Fibroblast of skin of abdomen (primary cell): ENCODE data around the gene SALL1.

ENCODE experiments used
- DNase-seq: peaks from one replicate; pipeline ENCODE4 v3.0.0-alpha.2; 2013

Gene SALL1

GRCh38 chr16:51140112-51140511 is 11.0 kb downstream of the SALL1 start:
- DNase-seq = no peak

GRCh38 chr16:51139568-51139967 is 11.5 kb downstream of the SALL1 start:
- no peak for DNase-seq

GRCh38 chr16:51138178-51138577 is 12.9 kb downstream of the SALL1 start:
- DNase-seq = no peak

GRCh38 chr16:51137097-51137496 is 14.0 kb downstream of the SALL1 start:
- DNase-seq = no peak

- DNase-seq = no peak
Observed at GRCh38 chr16:51134876-51135275, 16.2 kb downstream of the SALL1 start.

GRCh38 chr16:51134269-51134812 is 16.7 kb downstream of the SALL1 start:
- DNase-seq = no peak

- DNase-seq = no peak
Observed at GRCh38 chr16:51133688-51134087, 17.4 kb downstream of the SALL1 start.

GRCh38 chr16:51133183-51133582 is 17.9 kb downstream of the SALL1 start:
- no peak for DNase-seq

DNA sequence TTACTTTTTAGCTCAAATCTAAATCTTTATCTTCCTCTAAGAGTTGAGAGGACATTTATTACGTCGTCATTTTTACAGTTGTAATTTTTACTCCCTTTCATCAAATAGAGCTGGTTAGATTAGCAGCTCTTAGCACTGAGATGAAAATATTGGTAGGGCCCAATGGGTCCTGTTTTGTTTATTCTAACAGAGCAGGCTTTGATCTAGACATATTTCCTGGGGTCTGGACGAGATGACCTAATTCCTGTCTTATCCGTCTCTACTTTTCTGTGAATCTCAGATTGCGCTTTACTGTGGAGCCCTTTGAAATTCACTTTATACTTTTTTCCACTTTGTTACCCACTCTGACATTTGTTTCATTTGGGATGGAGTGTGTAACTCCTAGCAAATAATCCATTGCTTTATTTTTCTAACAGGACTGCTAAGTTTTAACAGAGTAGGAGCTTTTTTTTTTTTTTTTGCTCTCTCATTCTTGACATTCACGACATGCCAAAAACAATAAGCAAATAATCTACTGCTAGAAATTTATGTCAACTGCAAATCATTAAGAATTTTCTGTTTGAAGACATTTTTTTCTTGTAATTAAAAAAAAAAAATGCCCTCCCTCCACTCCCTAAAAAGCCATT is 18.5 kb downstream of the SALL1 start:
- no peak for DNase-seq

DNA sequence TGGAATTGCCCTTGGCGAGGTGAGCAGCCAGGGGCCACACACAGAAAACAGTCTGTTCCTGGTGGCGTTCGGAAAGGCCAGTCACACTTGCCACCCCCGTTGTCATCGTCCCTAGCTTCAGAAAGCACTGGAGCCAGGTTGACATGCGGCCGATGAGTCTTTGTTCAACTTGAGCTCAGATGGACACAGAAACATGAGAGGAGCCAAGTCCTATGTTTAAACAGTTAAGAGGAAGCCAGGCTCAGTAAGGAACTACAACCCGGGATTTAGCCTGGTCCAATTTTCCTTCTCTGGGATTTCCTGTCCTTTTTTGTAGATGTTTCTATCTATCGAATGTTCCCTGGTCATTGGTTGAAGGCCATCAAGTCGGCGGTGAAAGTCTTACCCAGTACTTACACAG is 19.5 kb downstream of the SALL1 start:
- no peak for DNase-seq

GRCh38 chr16:51129105-51129504 is 22.0 kb downstream of the SALL1 start:
- DNase-seq = no peak

GRCh38 chr16:51125992-51126391 is 25.1 kb downstream of the SALL1 start:
- no peak for DNase-seq

DNA sequence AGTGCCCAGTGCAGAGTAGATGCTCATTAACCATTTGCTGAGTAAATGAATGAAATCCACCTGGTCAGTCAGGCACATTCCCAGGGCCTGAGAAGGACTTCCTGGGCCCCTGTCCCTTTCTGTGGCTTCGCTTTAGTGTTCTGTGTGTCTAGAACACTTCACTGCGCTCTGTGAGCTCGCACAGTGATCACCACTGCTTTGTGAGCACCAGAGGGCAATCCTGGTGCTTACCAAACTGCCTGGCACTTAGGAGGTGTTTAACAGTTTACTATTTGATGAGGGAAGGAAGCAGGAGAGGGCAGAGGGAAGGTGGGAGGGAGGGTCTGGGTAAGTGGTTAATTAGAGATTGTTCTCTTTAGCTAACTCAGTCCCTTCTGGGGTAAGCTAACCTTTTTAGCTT is 26.2 kb downstream of the SALL1 start:
- no peak for DNase-seq

- no peak for DNase-seq
Observed at GRCh38 chr16:51121850-51122249, 29.2 kb downstream of the SALL1 start.

DNA sequence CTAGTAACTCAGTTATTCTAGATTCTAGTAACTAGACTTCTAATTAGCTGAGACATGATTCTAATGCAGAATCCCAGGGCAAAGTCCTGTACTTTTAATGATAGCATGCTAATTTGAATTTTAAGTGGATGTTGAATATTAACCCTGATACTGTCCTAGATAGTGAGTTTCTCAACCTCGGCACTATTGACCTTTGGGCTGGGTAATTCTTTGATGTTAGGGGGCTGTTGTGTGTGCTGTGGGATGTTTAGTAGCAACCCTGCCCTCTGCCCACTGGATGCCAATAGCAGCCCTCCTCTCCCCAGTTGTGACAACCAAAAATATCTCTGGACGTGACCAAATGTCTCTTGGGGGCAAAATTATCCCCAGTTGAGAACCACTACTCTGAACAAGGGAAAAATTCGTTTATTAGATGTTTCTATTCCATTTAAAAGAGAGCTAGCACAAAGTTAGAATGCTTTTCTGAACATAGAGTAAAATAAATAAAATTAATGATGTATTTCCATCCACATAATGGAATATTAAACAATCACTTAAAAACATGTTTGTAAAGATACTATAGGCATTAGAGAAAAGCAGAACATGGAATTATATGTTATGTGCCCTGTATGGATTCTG is 30.2 kb downstream of the SALL1 start:
- no peak for DNase-seq

GRCh38 chr16:51119973-51120729 is 30.9 kb downstream of the SALL1 start:
- no peak for DNase-seq

DNA sequence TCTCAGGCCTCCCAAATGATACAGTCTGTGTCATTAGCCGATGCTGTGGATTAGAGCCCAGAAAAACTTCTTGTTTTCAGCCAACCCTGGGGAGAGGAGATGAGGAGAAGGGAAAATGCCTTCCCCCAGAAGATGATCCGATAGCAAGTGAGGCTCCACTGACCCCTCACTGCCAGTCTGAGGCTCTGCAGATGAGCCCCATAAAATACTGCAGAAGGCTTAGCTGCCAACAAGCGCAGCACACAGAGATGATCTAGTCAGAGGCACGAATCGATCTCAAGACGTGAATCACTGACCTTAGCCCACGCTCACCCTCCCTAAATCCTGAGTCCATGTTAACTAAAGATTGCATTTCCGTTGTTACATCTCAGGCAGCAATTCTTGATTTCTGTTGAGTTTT is 31.5 kb downstream of the SALL1 start:
- DNase-seq = peak; percentile 22

DNA sequence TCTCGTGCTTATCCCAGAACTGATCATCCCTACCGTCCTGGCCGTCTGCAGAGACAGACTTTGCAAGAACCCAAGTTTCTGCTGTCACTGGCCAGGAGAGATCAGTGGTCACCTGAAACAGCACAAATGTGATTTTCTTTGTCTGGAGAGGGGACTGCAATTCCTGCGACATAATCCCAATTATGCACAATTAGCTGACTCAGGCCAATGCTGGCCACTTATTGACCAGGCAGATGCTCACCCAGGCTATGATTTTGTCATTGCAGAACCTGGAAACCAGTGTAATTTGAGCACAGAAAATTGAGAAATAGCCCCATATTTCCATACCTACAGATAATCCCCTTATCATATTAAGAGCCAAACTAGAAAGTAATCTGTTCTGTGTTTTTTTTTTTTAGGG is 34.7 kb downstream of the SALL1 start:
- no peak for DNase-seq

DNA sequence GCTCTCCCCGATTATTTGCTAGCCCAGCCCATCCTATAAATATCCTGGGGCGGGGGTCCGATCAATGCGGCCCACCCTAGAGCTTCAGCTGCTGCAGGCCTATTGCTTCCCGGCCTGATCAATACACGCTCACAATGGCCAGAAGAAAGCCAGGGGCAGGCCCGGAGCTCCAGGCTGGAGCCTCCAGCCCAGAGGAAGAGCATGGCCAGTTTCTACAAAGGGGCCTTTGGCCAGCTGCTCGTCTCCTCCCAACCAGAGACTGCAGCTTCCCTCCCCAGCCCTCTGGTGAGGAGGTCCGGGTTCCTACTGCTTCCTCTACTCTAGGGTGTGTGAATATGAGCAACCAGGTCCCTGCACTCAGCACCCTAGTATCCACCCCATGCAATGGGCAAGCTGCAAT is 36.7 kb downstream of the SALL1 start:
- DNase-seq = no peak

DNA sequence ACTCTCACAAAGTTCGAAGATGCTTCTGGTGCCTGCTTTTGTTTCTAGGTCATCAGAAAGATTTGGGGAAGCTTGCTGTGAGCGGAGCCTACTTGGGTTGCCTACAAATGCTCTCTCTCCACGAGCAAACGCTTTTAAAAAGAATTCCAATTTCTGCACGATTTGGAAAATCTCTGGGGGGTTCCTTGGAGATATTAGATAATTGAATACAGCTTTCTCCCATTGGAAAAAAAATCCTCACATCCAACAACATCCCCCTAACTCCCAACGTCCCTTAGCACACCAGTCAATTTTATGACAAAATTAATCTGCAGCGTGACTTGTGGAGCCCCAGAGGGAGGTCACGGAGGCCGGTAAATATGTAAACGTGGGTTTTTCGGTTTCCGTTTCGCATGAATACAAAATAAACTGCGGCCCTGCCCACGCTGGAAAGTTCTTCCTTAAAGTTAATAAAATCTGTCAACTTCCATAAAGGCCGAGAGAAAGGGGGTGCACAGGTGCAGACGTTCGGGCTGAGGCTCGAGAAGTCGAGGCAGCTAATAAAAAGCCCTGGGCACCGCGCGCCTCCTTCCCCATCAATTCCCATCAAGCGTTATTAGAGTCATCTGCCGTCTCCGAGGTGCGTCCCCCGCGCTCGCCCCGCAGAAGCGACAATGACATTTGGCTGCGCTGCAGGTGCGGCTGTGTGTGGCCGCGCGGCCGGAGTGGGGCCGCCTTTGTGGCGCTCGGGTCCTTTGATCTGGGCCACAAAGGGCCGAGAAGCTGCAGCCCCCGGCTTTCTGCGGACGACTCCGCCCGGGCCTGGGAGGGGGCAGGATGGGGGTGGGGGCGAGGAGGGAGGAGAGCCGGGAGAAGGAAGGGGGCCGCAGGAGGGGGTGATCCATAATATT is 37.6 kb downstream of the SALL1 start:
- no peak for DNase-seq

- DNase-seq = no peak
Observed at GRCh38 chr16:51112323-51112722, 38.7 kb downstream of the SALL1 start.

DNA sequence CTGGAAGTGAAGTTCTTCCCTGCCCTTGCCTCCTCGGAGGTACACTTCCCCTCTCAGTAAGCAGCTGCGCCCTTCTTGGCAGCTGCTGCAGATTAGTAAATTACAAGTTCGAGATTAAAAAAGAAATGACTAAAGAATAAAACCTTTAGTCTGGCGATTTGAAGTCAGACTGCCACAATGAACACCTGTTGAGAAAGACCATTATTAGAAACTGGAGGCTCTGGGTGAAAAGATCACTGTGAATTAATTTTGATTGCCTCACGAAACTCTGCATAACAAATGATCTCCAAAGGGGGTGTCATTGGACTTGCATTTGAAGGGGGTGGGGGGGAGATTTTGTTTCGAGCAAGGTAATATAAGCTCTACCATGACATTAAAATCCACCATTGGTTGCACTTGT is 39.3 kb downstream of the SALL1 start:
- no peak for DNase-seq

GRCh38 chr16:51110700-51111157 is 40.3 kb downstream of the SALL1 start:
- no peak for DNase-seq
